ENCODE results near the gene STMN3.

The STMN3 gene

GRCh38 chr20:63591786-63592355 lies 61.4 kb downstream of the STMN3 start:
- TF ChIP-seq TAF1 (IDR thresholded peaks at IDR 0.05; ENCODE audit: borderline replicate concordance, insufficient read depth, low read length) (no peak), POLR2AphosphoS5 (IDR thresholded peaks at IDR 0.05; ENCODE audit: low read depth, low read length) (no peak), SIN3A (IDR thresholded peaks at IDR 0.05; ENCODE audit: borderline replicate concordance, insufficient read depth, low read length) (no peak), FOXP2 (optimal IDR thresholded peaks at IDR 0.05; ENCODE audit: borderline replicate concordance, extremely low read depth, extremely low read length, insufficient read depth) (no peak), REST (IDR thresholded peaks at IDR 0.05; ENCODE audit: insufficient read depth in 1 of 2, low read depth in 2 of 2, low read length in 2 of 2) (no peak)

- TF ChIP-seq FOXP2 (optimal IDR thresholded peaks at IDR 0.05; ENCODE audit: borderline replicate concordance, extremely low read depth, extremely low read length, insufficient read depth) (no peak), REST (IDR thresholded peaks at IDR 0.05; ENCODE audit: insufficient read depth in 1 of 2, low read depth in 2 of 2, low read length in 2 of 2) (no peak), SIN3A (IDR thresholded peaks at IDR 0.05; ENCODE audit: borderline replicate concordance, insufficient read depth, low read length) (no peak), POLR2AphosphoS5 (IDR thresholded peaks at IDR 0.05; ENCODE audit: low read depth, low read length) (no peak), TAF1 (IDR thresholded peaks at IDR 0.05; ENCODE audit: borderline replicate concordance, insufficient read depth, low read length) (no peak)
Observed at GRCh38 chr20:63591147-63591533, 62.1 kb downstream of the STMN3 start.

GRCh38 chr20:63590218-63591146 lies 62.7 kb downstream of the STMN3 start:
- no peak for TF ChIP-seq FOXP2 (optimal IDR thresholded peaks at IDR 0.05; ENCODE audit: borderline replicate concordance, extremely low read depth, extremely low read length, insufficient read depth)
- no peak for TF ChIP-seq TAF1 (IDR thresholded peaks at IDR 0.05; ENCODE audit: borderline replicate concordance, insufficient read depth, low read length)
- TF ChIP-seq SIN3A (IDR thresholded peaks at IDR 0.05; ENCODE audit: borderline replicate concordance, insufficient read depth, low read length), result no peak
- no peak for TF ChIP-seq POLR2AphosphoS5 (IDR thresholded peaks at IDR 0.05; ENCODE audit: low read depth, low read length)
- no peak for TF ChIP-seq REST (IDR thresholded peaks at IDR 0.05; ENCODE audit: insufficient read depth in 1 of 2, low read depth in 2 of 2, low read length in 2 of 2)

All from PFSK-1 (cell line).